DOHH2 (cell line): ENCODE results near the gene MMEL1.

ENCODE experiments used
- H3F3A ChIP-seq: fragments of 200-600 bp; sonication (generic), shearing (Covaris generic); 2 replicates; pipeline ENCODE4 v1.6.0; 2016; ENCODE audit warnings: antibody characterized with exemption, mild to moderate bottlenecking; ENCODE audit not compliant: control insufficient read depth, insufficient read depth
- H3K27ac ChIP-seq: fragments of 200-600 bp; sonication (generic); 2 replicates; pipeline ENCODE4 v1.5.1; 2014; ENCODE audit warnings: low read depth, mild to moderate bottlenecking, low read length, moderate library complexity
- H3K27me3 ChIP-seq: fragments of 200-600 bp; sonication (generic); 2 replicates; pipeline ENCODE4 v1.6.1; 2014; ENCODE audit warnings: mild to moderate bottlenecking, low read length, mixed read lengths; ENCODE audit not compliant: control insufficient read depth
- H3K36me3 ChIP-seq: fragments of 200-600 bp; sonication (generic); 2 replicates; pipeline ENCODE4 v1.6.1; 2014; ENCODE audit warnings: mild to moderate bottlenecking, low read length, moderate library complexity, mixed read lengths; ENCODE audit not compliant: control insufficient read depth
- H3K4me1 ChIP-seq: fragments of 200-600 bp; sonication (generic); 2 replicates; pipeline ENCODE4 v1.6.1; 2014; ENCODE audit warnings: mild to moderate bottlenecking, low read length, mixed read lengths; ENCODE audit not compliant: control insufficient read depth
- H3K4me2 ChIP-seq: fragments of 200-600 bp; sonication (generic); 2 replicates; pipeline ENCODE4 v1.6.0; 2014; ENCODE audit warnings: mild to moderate bottlenecking, low read length, moderate library complexity
- H3K4me3 ChIP-seq: fragments of 200-600 bp; sonication (generic); 2 replicates; pipeline ENCODE4 v1.5.1; 2014; ENCODE audit warnings: mild to moderate bottlenecking, low read length, mixed read lengths
- H3K79me2 ChIP-seq: fragments of 200-600 bp; sonication (generic); 2 replicates; pipeline ENCODE4 v1.6.1; 2014; ENCODE audit warnings: mild to moderate bottlenecking, low read length, mixed read lengths; ENCODE audit not compliant: control insufficient read depth
- H3K9me2 ChIP-seq: fragments of 200-600 bp; sonication (generic); replicated peaks from 2 replicates; pipeline ENCODE4 v1.6.1; 2014; ENCODE audit warnings: mild to moderate bottlenecking, low read length, mixed read lengths; ENCODE audit not compliant: control insufficient read depth
- H3K9me3 ChIP-seq: fragments of 200-600 bp; sonication (generic); 2 replicates; pipeline ENCODE4 v1.6.1; 2014; ENCODE audit warnings: antibody characterized with exemption, low read length, mixed read lengths; ENCODE audit not compliant: control insufficient read depth, insufficient read depth
- H4K20me1 ChIP-seq: fragments of 200-600 bp; sonication (generic); 2 replicates; pipeline ENCODE4 v1.6.0; 2014; ENCODE audit warnings: low read depth, mild to moderate bottlenecking, antibody characterized with exemption, low read length, moderate library complexity; ENCODE audit not compliant: control insufficient read depth, insufficient read depth
- EZH2phosphoT487 ChIP-seq: fragments of 200-600 bp; sonication (generic); IDR thresholded peaks from 2 replicates; pipeline ENCODE4 v1.6.1; 2017; ENCODE audit warnings: borderline replicate concordance, mild to moderate bottlenecking, antibody characterized with exemption, low read length, moderate library complexity, mixed read lengths
- TF ChIP-seq, protein P1 (sequence below): fragments of 200-600 bp; sonication (generic); IDR thresholded peaks from one replicate; pipeline ENCODE4 v1.5.1; 2014; ENCODE audit warnings: antibody characterized with exemption, mild to moderate bottlenecking, low read depth, low read length; ENCODE audit not compliant: poor library complexity, severe bottlenecking

Gene MMEL1

DNA sequence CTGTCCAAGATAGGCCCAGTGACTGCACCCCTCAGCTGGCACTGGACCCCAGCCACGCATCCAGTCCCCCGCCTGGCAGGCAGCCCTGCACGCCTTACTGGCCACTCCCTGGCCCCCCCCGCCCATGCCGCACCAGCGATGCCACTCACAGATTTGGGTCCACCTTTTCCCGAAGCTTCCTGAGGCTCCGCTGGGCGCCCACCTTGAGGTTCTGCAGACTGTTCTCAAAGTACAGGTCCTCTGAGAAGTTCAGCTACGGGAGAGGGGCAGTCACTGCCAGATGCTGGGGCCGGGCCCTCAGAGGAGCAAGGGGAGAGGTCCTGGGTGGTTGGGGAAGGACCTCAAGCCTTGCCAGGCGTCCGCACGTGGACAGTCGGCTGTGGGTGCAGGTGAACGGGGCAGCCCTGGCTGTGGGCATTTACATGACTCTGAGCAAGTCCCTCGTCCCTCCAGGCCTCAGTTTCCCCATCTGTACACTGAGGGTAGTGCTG, 38.1 kb downstream of the MMEL1 start:
- Histone ChIP-seq H3K4me1 (no peaks in the 10 kb centered on the region), H3K9me3 (no peaks in the 10 kb centered on the region), H3K27me3 (no peaks in the 10 kb centered on the region), H3K9me2 (no peaks in the 10 kb centered on the region), H3K4me3 (no peak overlapping the region), H4K20me1 (no peaks in the 10 kb centered on the region), H3K27ac (no peak overlapping the region), H3F3A (no peaks in the 10 kb centered on the region), H3K79me2 (no peaks in the 10 kb centered on the region), H3K36me3 (no peaks in the 10 kb centered on the region), H3K4me2 (no peak overlapping the region)
- TF ChIP-seq, protein P1, sequence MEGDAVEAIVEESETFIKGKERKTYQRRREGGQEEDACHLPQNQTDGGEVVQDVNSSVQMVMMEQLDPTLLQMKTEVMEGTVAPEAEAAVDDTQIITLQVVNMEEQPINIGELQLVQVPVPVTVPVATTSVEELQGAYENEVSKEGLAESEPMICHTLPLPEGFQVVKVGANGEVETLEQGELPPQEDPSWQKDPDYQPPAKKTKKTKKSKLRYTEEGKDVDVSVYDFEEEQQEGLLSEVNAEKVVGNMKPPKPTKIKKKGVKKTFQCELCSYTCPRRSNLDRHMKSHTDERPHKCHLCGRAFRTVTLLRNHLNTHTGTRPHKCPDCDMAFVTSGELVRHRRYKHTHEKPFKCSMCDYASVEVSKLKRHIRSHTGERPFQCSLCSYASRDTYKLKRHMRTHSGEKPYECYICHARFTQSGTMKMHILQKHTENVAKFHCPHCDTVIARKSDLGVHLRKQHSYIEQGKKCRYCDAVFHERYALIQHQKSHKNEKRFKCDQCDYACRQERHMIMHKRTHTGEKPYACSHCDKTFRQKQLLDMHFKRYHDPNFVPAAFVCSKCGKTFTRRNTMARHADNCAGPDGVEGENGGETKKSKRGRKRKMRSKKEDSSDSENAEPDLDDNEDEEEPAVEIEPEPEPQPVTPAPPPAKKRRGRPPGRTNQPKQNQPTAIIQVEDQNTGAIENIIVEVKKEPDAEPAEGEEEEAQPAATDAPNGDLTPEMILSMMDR: no peak
- TF ChIP-seq EZH2phosphoT487: no peak

DNA sequence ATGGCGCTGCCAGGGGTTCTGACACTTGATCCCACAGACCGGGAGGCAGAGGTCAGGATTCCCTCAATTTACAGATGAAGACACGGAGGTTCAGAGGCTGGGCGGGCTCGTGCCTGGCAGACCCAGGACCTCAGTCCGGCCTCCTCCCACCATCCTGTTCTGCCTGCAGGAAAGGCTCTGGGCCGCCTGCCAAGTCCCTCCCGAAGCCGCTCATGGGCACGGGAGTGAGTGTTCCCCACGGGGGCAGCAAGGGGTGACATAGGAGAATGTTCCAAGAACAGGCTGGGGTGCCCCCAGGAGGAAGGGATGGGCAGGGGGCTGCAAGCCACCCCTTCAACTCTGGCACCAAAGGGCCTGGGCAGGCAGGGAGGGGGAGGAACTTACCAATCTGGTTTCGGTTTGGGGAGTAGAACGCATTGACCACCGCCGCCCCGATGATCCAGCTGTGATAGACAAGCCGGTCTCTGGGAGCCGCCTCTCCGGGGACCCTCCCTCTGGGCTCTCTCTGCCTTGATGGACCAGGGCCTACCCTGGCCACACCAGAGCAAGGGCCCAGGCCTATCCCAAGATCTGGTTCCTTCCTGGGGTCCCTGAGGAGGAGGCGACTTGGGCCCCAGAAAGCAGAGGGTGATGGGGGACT, 38.7 kb downstream of the MMEL1 start:
- no peaks in the 10 kb centered on the region for H3K36me3 ChIP-seq
- no peaks in the 10 kb centered on the region for H3F3A ChIP-seq
- no peaks in the 10 kb centered on the region for H3K9me2 ChIP-seq
- H3K9me3 ChIP-seq: no peaks in the 10 kb centered on the region
- H4K20me1 ChIP-seq: no peaks in the 10 kb centered on the region
- no peaks in the 10 kb centered on the region for H3K4me1 ChIP-seq
- TF ChIP-seq EZH2phosphoT487: no peak
- TF ChIP-seq, protein P1: no peak
- no peaks in the 10 kb centered on the region for H3K79me2 ChIP-seq
- no peaks in the 10 kb centered on the region for H3K27me3 ChIP-seq
- no peak overlapping the region for H3K4me3 ChIP-seq
- H3K27ac ChIP-seq: no peak overlapping the region
- no peak overlapping the region for H3K4me2 ChIP-seq

DNA sequence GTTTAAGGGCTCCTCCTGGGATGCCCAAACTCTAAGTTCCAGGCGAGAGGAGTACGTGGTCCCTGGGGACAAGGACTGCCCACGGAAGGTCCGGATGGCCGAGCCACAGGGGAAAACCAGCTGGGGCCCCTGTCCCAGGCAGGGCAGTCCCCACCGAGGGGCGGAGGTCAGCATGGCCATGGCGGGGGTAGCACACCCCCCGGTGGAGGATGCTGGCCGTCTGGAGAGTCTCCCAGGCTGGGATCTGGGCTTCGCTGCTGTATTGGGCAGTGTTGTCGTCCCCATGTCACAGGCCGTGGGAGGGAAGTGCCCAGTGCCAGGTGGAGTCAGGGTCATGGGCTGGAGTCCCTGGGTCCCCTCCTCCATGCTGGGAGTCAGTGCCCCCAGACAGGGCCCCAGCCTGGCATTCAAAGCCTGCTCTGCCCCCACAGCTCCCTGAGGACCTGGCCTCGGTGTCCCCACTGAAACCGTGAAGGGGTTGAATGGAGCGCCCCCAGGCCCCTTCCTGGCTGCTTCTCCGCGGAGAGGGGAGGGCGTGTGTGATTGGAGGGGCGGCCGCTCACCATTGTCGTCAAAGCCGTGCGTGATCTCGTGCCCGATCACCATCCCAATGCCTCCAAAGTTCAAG, 39.5 kb downstream of the MMEL1 start:
- Histone ChIP-seq H3K4me3 (no peak overlapping the region), H3K9me3 (no peaks in the 10 kb centered on the region), H3K36me3 (no peaks in the 10 kb centered on the region), H4K20me1 (no peaks in the 10 kb centered on the region), H3K4me1 (no peaks in the 10 kb centered on the region), H3K9me2 (no peaks in the 10 kb centered on the region), H3K27ac (no peak overlapping the region), H3K27me3 (no peaks in the 10 kb centered on the region), H3K79me2 (no peaks in the 10 kb centered on the region), H3K4me2 (no peak overlapping the region), H3F3A (no peaks in the 10 kb centered on the region)
- no peak for TF ChIP-seq EZH2phosphoT487
- TF ChIP-seq, protein P1: no peak
